WTC11 (cell line): ENCODE data around the gene FRS2. TPM values are rescaled to one million over a fixed set of nuclear protein-coding genes. Genes with fewer than 3 reads are reported as not detected.

Source experiments
- CREB1 ChIP-seq: sonication (generic); formaldehyde crosslinking; IDR thresholded peaks from 2 replicates; pipeline ENCODE4 v1.8.0; 2023; ENCODE audit warnings: mild to moderate bottlenecking, missing genetic modification reagents
- CREM ChIP-seq: sonication (generic); formaldehyde crosslinking; IDR thresholded peaks from 2 replicates; pipeline ENCODE4 v1.8.1; 2022; ENCODE audit warnings: mild to moderate bottlenecking, missing genetic modification reagents, moderate library complexity
- ELF4 ChIP-seq: sonication (generic); formaldehyde crosslinking; IDR thresholded peaks from 2 replicates; pipeline ENCODE4 v1.8.1; 2022; ENCODE audit warnings: low read depth, mild to moderate bottlenecking, moderate library complexity, missing genetic modification reagents
- FOXK1 ChIP-seq: sonication (generic); formaldehyde crosslinking; IDR thresholded peaks from 2 replicates; pipeline ENCODE4 v1.8.0; 2022; ENCODE audit warnings: mild to moderate bottlenecking, moderate library complexity, missing genetic modification reagents
- FOXP1 ChIP-seq: sonication (generic); formaldehyde crosslinking; IDR thresholded peaks from 2 replicates; pipeline ENCODE4 v1.8.0; 2022; ENCODE audit warnings: missing genetic modification reagents, mild to moderate bottlenecking, moderate library complexity, borderline replicate concordance
- GABPB1 ChIP-seq: sonication (generic); formaldehyde crosslinking; IDR thresholded peaks from 2 replicates; pipeline ENCODE4 v1.8.1; 2023; ENCODE audit warnings: mild to moderate bottlenecking, missing genetic modification reagents
- MXD4 ChIP-seq: fragments of 250-450 bp; sonication (Bioruptor Pico); IDR thresholded peaks from 2 replicates; pipeline ENCODE4 v1.8.0; 2021; ENCODE audit warnings: mild to moderate bottlenecking, moderate library complexity, borderline replicate concordance
- MYBL2 ChIP-seq: sonication (generic); formaldehyde crosslinking; IDR thresholded peaks from 2 replicates; pipeline ENCODE4 v1.8.1; 2023; ENCODE audit warnings: mild to moderate bottlenecking, moderate library complexity, missing genetic modification reagents
- NFYB ChIP-seq: sonication (generic); formaldehyde crosslinking; conservative IDR thresholded peaks from 2 replicates; pipeline ENCODE4 v1.8.0; 2022; ENCODE audit warnings: low read depth, missing genetic modification reagents
- NR1H2 ChIP-seq: sonication (generic); formaldehyde crosslinking; IDR thresholded peaks from 2 replicates; pipeline ENCODE4 v1.9.0; 2021; ENCODE audit warnings: mild to moderate bottlenecking, moderate library complexity, missing genetic modification reagents
- NR3C1 ChIP-seq: sonication (generic); formaldehyde crosslinking; conservative IDR thresholded peaks from 2 replicates; pipeline ENCODE4 v1.8.1; 2023; ENCODE audit warnings: low read depth, mild to moderate bottlenecking, missing genetic modification reagents
- RORB ChIP-seq: fragments of 250-450 bp; sonication (Bioruptor Pico); IDR thresholded peaks from 2 replicates; pipeline ENCODE4 v1.9.0; 2021; ENCODE audit warnings: mild to moderate bottlenecking
- SMAD4 ChIP-seq: sonication (generic); formaldehyde crosslinking; IDR thresholded peaks from 2 replicates; pipeline ENCODE4 v1.8.0; 2022; ENCODE audit warnings: mild to moderate bottlenecking, missing genetic modification reagents
- SOX15 ChIP-seq: fragments of 250-450 bp; sonication (Bioruptor Pico); IDR thresholded peaks from 2 replicates; pipeline ENCODE4 v1.9.0; 2021; ENCODE audit warnings: mild to moderate bottlenecking
- TCF7 ChIP-seq: sonication (generic); formaldehyde crosslinking; IDR thresholded peaks from 2 replicates; pipeline ENCODE4 v1.8.0; 2022; ENCODE audit warnings: mild to moderate bottlenecking, low read depth, missing genetic modification reagents, moderate library complexity
- TEAD1 ChIP-seq: sonication (generic); formaldehyde crosslinking; IDR thresholded peaks from 2 replicates; pipeline ENCODE4 v1.8.0; 2022; ENCODE audit warnings: mild to moderate bottlenecking, missing genetic modification reagents
- TP53 ChIP-seq: sonication (generic); formaldehyde crosslinking; IDR thresholded peaks from 2 replicates; pipeline ENCODE4 v1.8.1; 2023; ENCODE audit warnings: mild to moderate bottlenecking, missing genetic modification reagents
- ZNF121 ChIP-seq: sonication (generic); formaldehyde crosslinking; IDR thresholded peaks from 2 replicates; pipeline ENCODE4 v1.8.0; 2023; ENCODE audit warnings: missing genetic modification reagents
- ZNF317 ChIP-seq: sonication (generic); formaldehyde crosslinking; IDR thresholded peaks from 2 replicates; pipeline ENCODE4 v1.8.1; 2023; ENCODE audit warnings: low read depth, mild to moderate bottlenecking, moderate library complexity, missing genetic modification reagents, borderline replicate concordance
- total RNA-seq: library from RNA; stranded (reverse); gene quantifications from 3 replicates; pipeline ENCODE4 v1.2.3, GENCODE V29; 2021
- TF ChIP-seq, protein P1 (sequence below): sonication (generic); formaldehyde crosslinking; IDR thresholded peaks from 2 replicates; pipeline ENCODE4 v1.8.1; 2022; ENCODE audit warnings: mild to moderate bottlenecking, moderate library complexity, missing genetic modification reagents
- TF ChIP-seq, protein P2 (sequence below): sonication (generic); formaldehyde crosslinking; conservative IDR thresholded peaks from 2 replicates; pipeline ENCODE4 v1.8.1; 2022; ENCODE audit warnings: mild to moderate bottlenecking, missing genetic modification reagents
- TF ChIP-seq, protein P3 (sequence below): sonication (generic); formaldehyde crosslinking; IDR thresholded peaks from 2 replicates; pipeline ENCODE4 v1.8.0; 2022; ENCODE audit warnings: mild to moderate bottlenecking, missing genetic modification reagents
- TF ChIP-seq, protein P4 (sequence below): fragments of 250-450 bp; sonication (Bioruptor Pico); IDR thresholded peaks from 2 replicates; pipeline ENCODE4 v1.9.0; 2021; ENCODE audit warnings: mild to moderate bottlenecking, borderline replicate concordance
- TF ChIP-seq, protein P5 (sequence below): sonication (generic); formaldehyde crosslinking; IDR thresholded peaks from 2 replicates; pipeline ENCODE4 v1.8.1; 2023; ENCODE audit warnings: mild to moderate bottlenecking, missing genetic modification reagents
- TF ChIP-seq, protein P6 (sequence below): sonication (generic); formaldehyde crosslinking; IDR thresholded peaks from 2 replicates; pipeline ENCODE4 v1.8.1; 2023; ENCODE audit warnings: mild to moderate bottlenecking, missing genetic modification reagents, moderate library complexity
- TF ChIP-seq, protein P7 (sequence below): sonication (generic); formaldehyde crosslinking; IDR thresholded peaks from 2 replicates; pipeline ENCODE4 v1.8.0; 2023; ENCODE audit warnings: mild to moderate bottlenecking, missing genetic modification reagents

Gene FRS2
- total RNA-seq, 1 experiment from 2014 or later: 26.1 TPM

DNA sequence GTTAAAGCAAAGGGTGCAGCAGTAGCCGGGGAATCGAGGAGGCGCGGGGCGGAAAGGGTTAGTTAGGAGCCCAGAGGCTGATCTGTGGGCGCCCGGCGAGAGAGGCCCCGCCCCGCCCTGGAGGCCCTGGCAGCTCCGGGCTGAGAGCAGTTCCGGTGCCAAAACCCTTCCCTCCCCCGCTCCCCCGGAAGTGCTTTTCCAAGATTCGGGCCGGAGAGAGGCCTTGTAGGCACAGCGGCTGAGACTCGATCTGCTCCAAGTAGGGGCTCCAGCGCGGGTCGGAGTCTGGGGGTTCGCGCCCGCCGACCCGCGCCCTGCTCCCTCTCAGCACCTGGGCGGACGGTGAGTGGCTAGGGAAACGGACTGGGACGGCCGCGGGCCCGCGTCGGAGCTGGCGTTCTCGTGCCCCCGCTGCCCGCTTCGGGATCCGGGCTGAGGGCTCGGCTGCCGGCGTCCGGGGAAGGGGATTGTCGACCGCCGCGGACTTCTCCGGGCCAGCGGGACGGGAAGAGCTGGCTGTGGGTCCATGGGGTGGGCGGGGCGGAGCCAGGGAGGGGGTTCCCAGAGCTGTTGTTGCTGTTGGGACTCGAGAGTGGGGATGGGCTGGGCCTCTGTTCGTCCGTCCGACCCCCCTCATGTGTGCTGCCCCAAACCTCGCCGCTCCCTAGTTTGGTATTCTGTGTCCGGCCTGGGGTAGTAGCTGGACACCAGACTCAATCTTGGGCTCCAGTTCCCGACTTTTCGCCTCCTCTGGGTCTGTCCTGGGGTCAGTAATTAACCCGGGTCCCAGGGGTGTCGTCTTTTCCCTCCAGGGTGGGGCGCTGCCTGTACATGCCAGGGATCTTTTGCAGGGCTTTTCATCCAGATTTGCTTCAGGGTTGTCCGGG, at the start of gene FRS2 (continued):
- TF ChIP-seq, protein P1, sequence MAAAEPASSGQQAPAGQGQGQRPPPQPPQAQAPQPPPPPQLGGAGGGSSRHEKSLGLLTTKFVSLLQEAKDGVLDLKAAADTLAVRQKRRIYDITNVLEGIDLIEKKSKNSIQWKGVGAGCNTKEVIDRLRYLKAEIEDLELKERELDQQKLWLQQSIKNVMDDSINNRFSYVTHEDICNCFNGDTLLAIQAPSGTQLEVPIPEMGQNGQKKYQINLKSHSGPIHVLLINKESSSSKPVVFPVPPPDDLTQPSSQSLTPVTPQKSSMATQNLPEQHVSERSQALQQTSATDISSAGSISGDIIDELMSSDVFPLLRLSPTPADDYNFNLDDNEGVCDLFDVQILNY: 0 out of 2 replicates have a peak, but pooled peaks have one; percentile 50
- TF ChIP-seq FOXK1 (CRISPR knock-in tag) (0 out of 2 replicates have a peak, but pooled peaks have one; percentile 13), ZNF121 (CRISPR knock-in tag) (no peak), MYBL2 (CRISPR knock-in tag) (no peak; the same call in 1 of the 2 replicates), NFYB (CRISPR knock-in tag) (no peak), NR3C1 (no peak), RORB (CRISPR knock-in tag) (no peak), TP53 (CRISPR knock-in tag) (no peak), CREM (CRISPR knock-in tag) (peak; percentile 69; the same call in 1 of the 2 replicates), SMAD4 (no peak), ZNF317 (CRISPR knock-in tag) (peak; percentile 51; the same call in 1 of the 2 replicates), NR1H2 (no peak), ELF4 (0 out of 2 replicates have a peak, but pooled peaks have one; percentile 81), TCF7 (CRISPR knock-in tag) (no peak), MXD4 (no peak), SOX15 (CRISPR knock-in tag) (no peak), GABPB1 (CRISPR knock-in tag) (peak; percentile 46), TEAD1 (CRISPR knock-in tag) (peak; percentile 52; the same call in 1 of the 2 replicates), FOXP1 (CRISPR knock-in tag) (peak; percentile 59; the same call in 1 of the 2 replicates), CREB1 (CRISPR knock-in tag) (0 out of 2 replicates have a peak, but pooled peaks have one; percentile 41)
- TF ChIP-seq, protein P2, sequence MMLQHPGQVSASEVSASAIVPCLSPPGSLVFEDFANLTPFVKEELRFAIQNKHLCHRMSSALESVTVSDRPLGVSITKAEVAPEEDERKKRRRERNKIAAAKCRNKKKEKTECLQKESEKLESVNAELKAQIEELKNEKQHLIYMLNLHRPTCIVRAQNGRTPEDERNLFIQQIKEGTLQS: no peak
- TF ChIP-seq, protein P3, sequence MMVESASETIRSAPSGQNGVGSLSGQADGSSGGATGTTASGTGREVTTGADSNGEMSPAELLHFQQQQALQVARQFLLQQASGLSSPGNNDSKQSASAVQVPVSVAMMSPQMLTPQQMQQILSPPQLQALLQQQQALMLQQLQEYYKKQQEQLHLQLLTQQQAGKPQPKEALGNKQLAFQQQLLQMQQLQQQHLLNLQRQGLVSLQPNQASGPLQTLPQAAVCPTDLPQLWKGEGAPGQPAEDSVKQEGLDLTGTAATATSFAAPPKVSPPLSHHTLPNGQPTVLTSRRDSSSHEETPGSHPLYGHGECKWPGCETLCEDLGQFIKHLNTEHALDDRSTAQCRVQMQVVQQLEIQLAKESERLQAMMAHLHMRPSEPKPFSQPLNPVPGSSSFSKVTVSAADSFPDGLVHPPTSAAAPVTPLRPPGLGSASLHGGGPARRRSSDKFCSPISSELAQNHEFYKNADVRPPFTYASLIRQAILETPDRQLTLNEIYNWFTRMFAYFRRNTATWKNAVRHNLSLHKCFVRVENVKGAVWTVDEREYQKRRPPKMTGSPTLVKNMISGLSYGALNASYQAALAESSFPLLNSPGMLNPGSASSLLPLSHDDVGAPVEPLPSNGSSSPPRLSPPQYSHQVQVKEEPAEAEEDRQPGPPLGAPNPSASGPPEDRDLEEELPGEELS (CRISPR knock-in tag): peak; percentile 64
- TF ChIP-seq, protein P4, sequence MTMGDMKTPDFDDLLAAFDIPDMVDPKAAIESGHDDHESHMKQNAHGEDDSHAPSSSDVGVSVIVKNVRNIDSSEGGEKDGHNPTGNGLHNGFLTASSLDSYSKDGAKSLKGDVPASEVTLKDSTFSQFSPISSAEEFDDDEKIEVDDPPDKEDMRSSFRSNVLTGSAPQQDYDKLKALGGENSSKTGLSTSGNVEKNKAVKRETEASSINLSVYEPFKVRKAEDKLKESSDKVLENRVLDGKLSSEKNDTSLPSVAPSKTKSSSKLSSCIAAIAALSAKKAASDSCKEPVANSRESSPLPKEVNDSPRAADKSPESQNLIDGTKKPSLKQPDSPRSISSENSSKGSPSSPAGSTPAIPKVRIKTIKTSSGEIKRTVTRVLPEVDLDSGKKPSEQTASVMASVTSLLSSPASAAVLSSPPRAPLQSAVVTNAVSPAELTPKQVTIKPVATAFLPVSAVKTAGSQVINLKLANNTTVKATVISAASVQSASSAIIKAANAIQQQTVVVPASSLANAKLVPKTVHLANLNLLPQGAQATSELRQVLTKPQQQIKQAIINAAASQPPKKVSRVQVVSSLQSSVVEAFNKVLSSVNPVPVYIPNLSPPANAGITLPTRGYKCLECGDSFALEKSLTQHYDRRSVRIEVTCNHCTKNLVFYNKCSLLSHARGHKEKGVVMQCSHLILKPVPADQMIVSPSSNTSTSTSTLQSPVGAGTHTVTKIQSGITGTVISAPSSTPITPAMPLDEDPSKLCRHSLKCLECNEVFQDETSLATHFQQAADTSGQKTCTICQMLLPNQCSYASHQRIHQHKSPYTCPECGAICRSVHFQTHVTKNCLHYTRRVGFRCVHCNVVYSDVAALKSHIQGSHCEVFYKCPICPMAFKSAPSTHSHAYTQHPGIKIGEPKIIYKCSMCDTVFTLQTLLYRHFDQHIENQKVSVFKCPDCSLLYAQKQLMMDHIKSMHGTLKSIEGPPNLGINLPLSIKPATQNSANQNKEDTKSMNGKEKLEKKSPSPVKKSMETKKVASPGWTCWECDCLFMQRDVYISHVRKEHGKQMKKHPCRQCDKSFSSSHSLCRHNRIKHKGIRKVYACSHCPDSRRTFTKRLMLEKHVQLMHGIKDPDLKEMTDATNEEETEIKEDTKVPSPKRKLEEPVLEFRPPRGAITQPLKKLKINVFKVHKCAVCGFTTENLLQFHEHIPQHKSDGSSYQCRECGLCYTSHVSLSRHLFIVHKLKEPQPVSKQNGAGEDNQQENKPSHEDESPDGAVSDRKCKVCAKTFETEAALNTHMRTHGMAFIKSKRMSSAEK (CRISPR knock-in tag): no peak
- TF ChIP-seq, protein P5, sequence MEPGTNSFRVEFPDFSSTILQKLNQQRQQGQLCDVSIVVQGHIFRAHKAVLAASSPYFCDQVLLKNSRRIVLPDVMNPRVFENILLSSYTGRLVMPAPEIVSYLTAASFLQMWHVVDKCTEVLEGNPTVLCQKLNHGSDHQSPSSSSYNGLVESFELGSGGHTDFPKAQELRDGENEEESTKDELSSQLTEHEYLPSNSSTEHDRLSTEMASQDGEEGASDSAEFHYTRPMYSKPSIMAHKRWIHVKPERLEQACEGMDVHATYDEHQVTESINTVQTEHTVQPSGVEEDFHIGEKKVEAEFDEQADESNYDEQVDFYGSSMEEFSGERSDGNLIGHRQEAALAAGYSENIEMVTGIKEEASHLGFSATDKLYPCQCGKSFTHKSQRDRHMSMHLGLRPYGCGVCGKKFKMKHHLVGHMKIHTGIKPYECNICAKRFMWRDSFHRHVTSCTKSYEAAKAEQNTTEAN (CRISPR knock-in tag): no peak
- TF ChIP-seq, protein P6, sequence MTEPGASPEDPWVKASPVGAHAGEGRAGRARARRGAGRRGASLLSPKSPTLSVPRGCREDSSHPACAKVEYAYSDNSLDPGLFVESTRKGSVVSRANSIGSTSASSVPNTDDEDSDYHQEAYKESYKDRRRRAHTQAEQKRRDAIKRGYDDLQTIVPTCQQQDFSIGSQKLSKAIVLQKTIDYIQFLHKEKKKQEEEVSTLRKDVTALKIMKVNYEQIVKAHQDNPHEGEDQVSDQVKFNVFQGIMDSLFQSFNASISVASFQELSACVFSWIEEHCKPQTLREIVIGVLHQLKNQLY (CRISPR knock-in tag): 0 out of 2 replicates have a peak, but pooled peaks have one; percentile 69
- TF ChIP-seq, protein P7, sequence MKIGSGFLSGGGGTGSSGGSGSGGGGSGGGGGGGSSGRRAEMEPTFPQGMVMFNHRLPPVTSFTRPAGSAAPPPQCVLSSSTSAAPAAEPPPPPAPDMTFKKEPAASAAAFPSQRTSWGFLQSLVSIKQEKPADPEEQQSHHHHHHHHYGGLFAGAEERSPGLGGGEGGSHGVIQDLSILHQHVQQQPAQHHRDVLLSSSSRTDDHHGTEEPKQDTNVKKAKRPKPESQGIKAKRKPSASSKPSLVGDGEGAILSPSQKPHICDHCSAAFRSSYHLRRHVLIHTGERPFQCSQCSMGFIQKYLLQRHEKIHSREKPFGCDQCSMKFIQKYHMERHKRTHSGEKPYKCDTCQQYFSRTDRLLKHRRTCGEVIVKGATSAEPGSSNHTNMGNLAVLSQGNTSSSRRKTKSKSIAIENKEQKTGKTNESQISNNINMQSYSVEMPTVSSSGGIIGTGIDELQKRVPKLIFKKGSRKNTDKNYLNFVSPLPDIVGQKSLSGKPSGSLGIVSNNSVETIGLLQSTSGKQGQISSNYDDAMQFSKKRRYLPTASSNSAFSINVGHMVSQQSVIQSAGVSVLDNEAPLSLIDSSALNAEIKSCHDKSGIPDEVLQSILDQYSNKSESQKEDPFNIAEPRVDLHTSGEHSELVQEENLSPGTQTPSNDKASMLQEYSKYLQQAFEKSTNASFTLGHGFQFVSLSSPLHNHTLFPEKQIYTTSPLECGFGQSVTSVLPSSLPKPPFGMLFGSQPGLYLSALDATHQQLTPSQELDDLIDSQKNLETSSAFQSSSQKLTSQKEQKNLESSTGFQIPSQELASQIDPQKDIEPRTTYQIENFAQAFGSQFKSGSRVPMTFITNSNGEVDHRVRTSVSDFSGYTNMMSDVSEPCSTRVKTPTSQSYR: peak; percentile 77; the same call in 1 of the 2 replicates
